HG03039 (cell line): ENCODE results near the gene SLC16A3.

Source experiments
- ATAC-seq: cut with Tn5 transposase; IDR thresholded peaks from one replicate; pipeline ENCODE4 v1.9.1; 2021; ENCODE audit warnings: mild to moderate bottlenecking, moderate library complexity; ENCODE audit not compliant: unreplicated experiment

Gene SLC16A3

GRCh38 chr17:82280537-82280936 is 51.7 kb downstream of the SLC16A3 start:
- no peak for ATAC-seq

DNA sequence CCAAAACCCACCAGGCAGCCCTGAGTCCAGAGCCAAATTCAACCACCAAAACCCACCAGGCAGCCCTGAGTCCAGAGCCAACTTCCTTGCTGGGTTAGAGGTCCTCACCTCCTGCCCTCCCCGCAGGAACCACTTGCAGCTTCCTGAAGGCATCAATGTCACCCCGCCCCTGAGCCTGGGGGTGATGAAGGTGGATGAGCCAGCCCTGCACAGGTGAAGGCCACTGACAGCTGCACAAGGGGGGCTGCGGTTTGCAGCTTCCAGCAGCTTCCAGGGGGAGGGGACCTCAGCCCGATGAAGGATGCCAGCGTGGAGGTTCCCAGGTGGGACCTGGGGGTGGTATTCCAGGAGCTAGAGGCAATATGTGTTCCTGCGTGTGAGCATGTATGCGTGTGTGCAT is 52.2 kb downstream of the SLC16A3 start:
- no peak for ATAC-seq

- no peak for ATAC-seq
These were observed 52.8 kb downstream of the SLC16A3 start for GRCh38 chr17:82281502-82282238.

DNA sequence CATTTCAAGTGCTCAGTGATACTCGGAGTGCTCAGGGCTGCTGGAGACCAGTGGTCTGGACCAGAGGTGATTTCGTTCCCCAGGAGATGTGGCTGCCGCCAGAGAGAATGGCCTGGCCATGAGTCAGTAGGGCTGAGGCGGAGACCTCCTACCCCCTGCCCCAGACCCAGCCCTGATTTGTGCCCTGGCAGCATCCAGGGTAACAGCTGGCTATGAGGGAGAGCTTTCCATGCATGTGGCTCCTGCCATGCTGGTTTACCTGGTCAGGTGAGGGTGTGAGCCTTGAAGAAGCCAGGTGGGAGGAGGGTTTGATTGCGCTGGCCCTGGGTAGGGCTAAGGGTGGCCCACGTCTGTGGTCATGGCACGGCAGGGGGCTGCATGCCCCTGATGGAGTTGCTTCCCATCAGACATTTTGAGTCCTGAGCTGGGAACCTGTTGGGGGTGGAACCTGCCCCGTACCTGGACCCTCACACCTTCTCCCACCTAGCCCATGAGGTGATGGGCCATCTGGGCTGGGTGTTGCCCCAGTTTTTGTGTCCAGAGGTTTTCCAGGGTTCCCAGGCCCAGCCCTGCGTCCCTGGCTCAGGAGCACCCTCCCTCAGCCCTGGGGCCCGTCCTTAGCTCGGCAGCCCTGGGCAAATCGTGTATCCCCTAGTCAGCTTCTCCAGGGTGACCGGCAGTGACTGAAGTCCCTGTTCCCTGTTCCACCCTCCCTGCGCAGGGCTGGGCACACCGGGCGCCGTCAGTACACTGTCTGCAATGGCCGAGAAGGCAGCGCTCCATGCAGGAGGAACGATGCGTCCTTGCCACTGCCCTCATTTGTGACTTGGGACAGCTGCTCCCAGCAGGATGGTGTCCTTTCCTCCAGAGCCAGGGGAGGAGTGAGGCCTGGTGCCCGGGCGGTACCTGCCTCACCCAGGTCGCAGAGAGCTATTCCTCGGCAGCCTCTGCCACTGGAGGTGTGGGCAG is 53.7 kb downstream of the SLC16A3 start:
- no peak for ATAC-seq

- ATAC-seq, result no peak
These were observed 54.4 kb downstream of the SLC16A3 start for GRCh38 chr17:82283208-82283749.

GRCh38 chr17:82285141-82285540 is 56.3 kb downstream of the SLC16A3 start:
- ATAC-seq, result no peak

DNA sequence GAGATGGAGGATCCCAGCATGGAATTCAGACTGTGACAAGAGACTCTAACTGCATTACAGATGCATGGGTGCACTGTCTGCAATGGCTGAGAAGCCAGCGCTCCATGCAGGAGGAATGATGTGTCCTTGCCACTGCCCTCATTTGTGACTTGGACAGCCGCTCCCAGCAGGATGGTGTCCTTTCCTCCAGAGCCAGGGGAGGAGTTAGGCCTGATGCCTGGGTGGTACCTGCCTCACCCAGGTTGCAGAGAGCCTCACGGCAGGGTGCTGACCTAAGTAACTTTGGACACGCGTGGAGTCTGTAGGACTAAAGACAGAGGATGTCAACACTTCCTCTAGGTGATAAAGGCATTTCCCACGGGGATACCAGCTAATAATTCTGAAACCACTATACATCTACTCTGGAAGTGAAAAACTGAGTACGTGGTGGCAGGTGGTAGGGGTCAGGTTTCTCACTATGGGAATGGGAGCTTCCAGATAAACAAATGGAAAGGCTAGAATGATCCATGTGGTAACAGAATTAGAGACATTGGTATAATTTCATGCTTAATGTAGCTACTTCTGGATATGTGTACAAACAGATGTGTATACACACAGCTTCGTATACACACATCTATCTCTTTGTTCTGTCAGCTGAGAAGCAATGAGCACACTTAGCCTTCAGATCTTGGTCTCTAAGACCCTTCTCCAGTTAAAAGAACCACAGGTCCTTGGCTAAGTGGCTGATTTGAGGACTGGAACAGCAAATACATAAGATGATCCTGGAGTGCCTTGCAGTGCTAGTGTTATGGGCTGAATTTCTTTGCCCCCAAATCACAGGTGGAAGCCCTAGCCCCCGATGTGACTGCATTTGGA is 58.4 kb downstream of the SLC16A3 start:
- ATAC-seq, result no peak

DNA sequence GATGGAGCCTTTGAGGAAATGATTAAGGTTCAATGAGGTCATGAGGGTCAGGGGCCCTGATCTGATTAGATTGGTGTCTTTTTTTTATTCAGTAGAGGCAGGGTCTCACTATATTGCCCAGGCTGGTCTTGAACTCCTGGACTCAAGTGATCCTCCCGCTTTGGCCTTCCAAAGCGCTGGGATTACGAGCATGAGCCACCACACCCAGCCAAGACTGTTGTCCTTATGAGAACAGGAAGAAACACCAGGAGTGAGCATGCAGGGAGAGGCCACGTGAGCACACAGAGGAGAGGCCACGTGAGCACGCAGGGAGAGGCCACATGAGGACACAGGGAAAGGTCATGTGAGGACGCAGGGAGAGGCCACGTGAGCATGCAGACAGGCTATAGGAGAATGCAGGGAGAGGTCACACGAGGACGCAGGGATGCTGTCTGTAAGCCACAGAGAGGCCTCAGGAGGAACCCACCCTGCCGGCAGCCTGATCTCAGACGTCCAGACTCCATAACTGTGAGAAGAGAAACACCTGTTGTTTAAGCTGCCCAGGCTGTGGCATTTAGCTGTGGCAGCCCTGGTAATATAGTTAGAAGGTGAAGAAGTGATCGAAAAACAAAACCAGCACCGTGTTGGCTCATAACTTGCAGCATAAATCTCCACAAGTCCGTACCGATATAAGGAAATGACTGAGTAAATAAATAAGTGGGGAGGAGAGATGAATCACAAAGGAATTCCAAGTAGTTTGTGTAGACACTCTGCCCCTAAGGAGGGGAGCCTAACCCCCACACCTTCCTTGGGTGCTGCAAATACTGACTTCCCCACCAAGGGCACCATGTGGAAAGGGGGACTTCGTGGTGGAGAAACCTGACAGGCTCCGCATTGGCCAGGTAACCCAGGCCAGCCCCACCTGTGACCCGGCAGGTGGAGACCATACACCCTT is 59.3 kb downstream of the SLC16A3 start:
- ATAC-seq, result no peak
